ENCODE data around the gene NDUFS8.

DNA sequence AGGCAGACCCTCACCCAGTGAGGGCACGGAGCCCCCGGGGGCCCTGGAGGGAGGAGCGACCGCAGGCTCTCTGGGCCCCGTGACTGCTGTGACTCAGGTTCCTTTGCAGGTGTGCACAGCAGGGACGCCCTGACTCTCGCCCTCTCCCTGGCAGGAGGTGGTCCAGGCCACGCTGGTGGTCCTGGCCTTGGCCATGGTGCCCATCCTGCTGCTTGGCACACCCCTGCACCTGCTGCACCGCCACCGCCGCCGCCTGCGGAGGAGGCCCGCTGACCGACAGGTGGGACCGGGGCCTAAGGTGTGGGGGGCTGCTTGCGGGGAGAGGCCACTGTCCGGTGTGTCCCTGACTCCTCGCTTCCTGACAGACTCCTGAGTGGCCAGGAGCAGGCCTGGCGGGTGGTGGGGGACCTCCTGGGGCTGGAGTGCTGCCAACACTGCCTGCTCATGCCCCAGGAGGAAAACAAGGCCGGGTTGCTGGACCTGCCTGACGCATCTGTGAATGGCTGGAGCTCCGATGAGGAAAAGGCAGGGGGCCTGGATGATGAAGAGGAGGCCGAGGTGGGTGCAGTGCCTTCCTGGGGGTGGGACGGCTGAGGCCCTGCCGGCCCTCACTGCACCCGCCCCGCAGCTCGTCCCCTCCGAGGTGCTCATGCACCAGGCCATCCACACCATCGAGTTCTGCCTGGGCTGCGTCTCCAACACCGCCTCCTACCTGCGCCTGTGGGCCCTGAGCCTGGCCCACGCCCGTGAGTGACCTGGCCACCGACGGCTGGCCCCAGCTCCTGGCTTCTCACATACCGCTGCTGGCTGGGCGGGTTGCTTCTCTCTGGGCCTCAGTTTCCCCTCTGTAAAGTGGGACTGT is 19.3 kb downstream of the NDUFS8 start:
- TF ChIP-seq, protein P1, sequence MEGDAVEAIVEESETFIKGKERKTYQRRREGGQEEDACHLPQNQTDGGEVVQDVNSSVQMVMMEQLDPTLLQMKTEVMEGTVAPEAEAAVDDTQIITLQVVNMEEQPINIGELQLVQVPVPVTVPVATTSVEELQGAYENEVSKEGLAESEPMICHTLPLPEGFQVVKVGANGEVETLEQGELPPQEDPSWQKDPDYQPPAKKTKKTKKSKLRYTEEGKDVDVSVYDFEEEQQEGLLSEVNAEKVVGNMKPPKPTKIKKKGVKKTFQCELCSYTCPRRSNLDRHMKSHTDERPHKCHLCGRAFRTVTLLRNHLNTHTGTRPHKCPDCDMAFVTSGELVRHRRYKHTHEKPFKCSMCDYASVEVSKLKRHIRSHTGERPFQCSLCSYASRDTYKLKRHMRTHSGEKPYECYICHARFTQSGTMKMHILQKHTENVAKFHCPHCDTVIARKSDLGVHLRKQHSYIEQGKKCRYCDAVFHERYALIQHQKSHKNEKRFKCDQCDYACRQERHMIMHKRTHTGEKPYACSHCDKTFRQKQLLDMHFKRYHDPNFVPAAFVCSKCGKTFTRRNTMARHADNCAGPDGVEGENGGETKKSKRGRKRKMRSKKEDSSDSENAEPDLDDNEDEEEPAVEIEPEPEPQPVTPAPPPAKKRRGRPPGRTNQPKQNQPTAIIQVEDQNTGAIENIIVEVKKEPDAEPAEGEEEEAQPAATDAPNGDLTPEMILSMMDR (IDR thresholded peaks at IDR 0.05): no peak
- TF ChIP-seq EZH2 (IDR thresholded peaks at IDR 0.05; ENCODE audit: borderline replicate concordance, insufficient read depth, low read depth, low read length, poor library complexity, severe bottlenecking): no peak

All from B cell (primary cell).